Measurements from ENCODE around the gene OMP. TPM values are rescaled to one million over a fixed set of nuclear protein-coding genes. Genes with fewer than 3 reads are reported as not detected.

The OMP gene
- total RNA-seq, 1 donor from 2014 or later = not detected

DNA sequence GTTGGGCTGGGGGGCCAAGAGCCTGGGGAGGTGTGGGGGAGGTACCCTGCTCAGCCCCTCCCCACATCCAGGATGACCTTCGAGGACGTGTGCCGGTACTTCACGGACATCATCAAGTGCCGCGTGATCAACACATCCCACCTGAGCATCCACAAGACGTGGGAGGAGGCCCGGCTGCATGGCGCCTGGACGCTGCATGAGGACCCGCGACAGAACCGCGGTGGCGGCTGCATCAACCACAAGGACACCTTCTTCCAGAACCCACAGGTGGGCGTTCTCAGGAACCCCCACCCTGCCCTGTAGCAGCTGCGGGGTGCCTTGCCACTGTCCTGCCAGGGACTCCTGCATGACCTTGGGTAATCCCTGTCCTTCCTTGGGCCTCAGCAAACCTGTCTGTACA, 15.4 kb downstream of the OMP start:
- H3K9me3 Mint-ChIP-seq (ENCODE audit: unreplicated experiment) = no peaks in the 10 kb centered on the region
- no peak overlapping the region for H3K27ac Mint-ChIP-seq (ENCODE audit: unreplicated experiment)
- H3K4me3 Mint-ChIP-seq (ENCODE audit: unreplicated experiment) = no peak overlapping the region
- peaks cover 6% of the 10 kb centered on the region for H3K4me1 Mint-ChIP-seq (ENCODE audit: unreplicated experiment)
- TF ChIP-seq, protein P1, sequence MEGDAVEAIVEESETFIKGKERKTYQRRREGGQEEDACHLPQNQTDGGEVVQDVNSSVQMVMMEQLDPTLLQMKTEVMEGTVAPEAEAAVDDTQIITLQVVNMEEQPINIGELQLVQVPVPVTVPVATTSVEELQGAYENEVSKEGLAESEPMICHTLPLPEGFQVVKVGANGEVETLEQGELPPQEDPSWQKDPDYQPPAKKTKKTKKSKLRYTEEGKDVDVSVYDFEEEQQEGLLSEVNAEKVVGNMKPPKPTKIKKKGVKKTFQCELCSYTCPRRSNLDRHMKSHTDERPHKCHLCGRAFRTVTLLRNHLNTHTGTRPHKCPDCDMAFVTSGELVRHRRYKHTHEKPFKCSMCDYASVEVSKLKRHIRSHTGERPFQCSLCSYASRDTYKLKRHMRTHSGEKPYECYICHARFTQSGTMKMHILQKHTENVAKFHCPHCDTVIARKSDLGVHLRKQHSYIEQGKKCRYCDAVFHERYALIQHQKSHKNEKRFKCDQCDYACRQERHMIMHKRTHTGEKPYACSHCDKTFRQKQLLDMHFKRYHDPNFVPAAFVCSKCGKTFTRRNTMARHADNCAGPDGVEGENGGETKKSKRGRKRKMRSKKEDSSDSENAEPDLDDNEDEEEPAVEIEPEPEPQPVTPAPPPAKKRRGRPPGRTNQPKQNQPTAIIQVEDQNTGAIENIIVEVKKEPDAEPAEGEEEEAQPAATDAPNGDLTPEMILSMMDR (IDR thresholded peaks at IDR 0.05) = no peak
- H3K36me3 Mint-ChIP-seq (ENCODE audit: unreplicated experiment) = peaks cover 9% of the 10 kb centered on the region
- no peak for DNase-seq (ENCODE audit: extremely low spot score, unreplicated experiment)
- no peaks in the 10 kb centered on the region for H3K27me3 Mint-ChIP-seq (ENCODE audit: unreplicated experiment)

DNA sequence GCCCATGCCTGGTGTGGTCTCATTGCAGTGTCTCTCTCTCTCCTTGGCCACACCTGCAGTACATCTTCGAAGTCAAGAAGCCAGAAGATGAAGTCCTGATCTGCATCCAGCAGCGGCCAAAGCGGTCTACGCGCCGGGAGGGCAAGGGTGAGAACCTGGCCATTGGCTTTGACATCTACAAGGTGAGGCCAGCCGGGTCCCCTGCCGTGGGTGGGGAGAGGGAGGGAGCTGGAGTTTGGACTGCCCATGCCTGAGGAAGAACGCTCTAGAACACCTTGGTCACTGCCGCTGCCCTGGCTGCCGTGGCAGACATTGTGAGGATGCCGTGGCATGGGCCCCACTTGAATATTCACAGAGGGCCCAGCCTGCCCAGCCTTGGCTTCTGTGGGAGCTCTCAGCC, 16.3 kb downstream of the OMP start:
- Mint-ChIP-seq H3K27me3 (ENCODE audit: unreplicated experiment) (no peaks in the 10 kb centered on the region), H3K4me3 (ENCODE audit: unreplicated experiment) (no peak overlapping the region), H3K9me3 (ENCODE audit: unreplicated experiment) (no peaks in the 10 kb centered on the region), H3K27ac (ENCODE audit: unreplicated experiment) (no peak overlapping the region), H3K4me1 (ENCODE audit: unreplicated experiment) (peaks cover 1% of the 10 kb centered on the region), H3K36me3 (ENCODE audit: unreplicated experiment) (peaks cover 14% of the 10 kb centered on the region)
- no peak for DNase-seq (ENCODE audit: extremely low spot score, unreplicated experiment)
- TF ChIP-seq, protein P1 (IDR thresholded peaks at IDR 0.05) = no peak

DNA sequence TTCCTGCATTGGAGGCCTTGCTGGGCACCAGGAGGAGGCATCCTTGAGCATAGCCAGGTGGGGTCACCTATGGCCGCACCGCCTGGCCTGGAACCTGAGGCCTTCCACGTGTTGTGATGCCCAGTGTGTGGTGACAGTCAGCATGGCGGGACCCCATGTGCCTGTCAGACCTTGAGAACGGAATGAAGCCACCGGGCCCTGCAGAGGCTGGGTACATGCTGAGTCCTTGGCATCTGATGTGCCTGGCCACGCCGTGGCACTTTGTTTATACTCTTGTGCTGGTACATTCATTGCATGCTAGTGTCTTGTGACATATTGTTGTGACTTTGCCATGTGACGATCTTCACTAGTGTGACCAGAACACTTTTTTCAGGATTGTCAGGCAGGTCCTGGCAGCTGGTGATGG, 16.9 kb downstream of the OMP start:
- Mint-ChIP-seq H3K27ac (ENCODE audit: unreplicated experiment) (no peak overlapping the region), H3K36me3 (ENCODE audit: unreplicated experiment) (peaks cover 16% of the 10 kb centered on the region), H3K9me3 (ENCODE audit: unreplicated experiment) (no peaks in the 10 kb centered on the region), H3K27me3 (ENCODE audit: unreplicated experiment) (no peaks in the 10 kb centered on the region), H3K4me1 (ENCODE audit: unreplicated experiment) (peaks cover 1% of the 10 kb centered on the region), H3K4me3 (ENCODE audit: unreplicated experiment) (no peak overlapping the region)
- TF ChIP-seq, protein P1 (IDR thresholded peaks at IDR 0.05) = no peak
- DNase-seq (ENCODE audit: extremely low spot score, unreplicated experiment) = no peak

DNA sequence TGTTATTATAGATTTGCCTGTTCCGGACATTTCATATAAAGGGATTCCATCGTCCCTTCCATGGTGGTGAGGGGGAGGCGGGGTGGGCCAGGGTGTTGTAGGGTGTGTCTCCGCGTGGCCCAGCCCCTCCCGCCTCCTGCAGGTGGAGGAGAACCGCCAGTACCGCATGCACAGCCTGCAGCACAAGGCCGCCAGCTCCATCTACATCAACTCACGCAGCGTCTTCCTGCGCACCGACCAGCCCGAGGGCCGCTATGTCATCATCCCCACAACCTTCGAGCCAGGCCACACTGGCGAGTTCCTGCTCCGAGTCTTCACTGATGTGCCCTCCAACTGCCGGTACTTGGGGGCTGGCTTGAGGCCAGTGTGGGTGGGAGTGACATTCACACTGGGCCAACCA, 17.9 kb downstream of the OMP start:
- Mint-ChIP-seq H3K4me1 (ENCODE audit: unreplicated experiment) (peaks cover 1% of the 10 kb centered on the region), H3K36me3 (ENCODE audit: unreplicated experiment) (peaks cover 16% of the 10 kb centered on the region), H3K9me3 (ENCODE audit: unreplicated experiment) (no peaks in the 10 kb centered on the region)

DNA sequence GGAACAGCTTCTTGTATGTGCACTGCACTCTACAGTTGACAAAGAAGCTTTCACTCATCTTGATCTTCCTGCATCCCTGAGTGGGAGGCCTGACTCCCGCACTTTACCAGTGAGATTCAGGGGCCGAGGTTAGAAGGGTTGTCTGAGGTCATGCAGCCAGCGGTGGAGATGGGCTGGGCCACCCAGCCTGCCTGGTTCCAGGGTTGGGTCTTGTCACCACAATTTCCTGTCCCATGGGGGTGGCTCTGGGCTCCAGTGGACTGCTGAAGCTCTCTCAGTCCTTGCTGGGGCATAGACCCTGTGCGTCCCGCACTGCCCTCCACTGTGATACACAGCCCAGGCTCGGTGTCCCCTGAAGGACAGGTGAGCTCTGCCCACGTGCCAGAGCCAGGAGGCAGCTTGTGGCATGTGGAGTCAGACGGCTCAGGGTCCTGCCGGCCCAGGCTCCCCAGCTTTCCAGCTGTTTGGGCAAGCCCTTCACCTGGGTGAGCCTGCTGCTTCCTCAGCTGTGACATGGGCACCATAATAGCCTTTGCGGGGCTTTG, 18.5 kb downstream of the OMP start:
- Mint-ChIP-seq H3K9me3 (ENCODE audit: unreplicated experiment) (no peaks in the 10 kb centered on the region), H3K4me3 (ENCODE audit: unreplicated experiment) (no peak overlapping the region), H3K4me1 (ENCODE audit: unreplicated experiment) (peaks cover 1% of the 10 kb centered on the region), H3K27ac (ENCODE audit: unreplicated experiment) (no peak overlapping the region), H3K27me3 (ENCODE audit: unreplicated experiment) (no peaks in the 10 kb centered on the region), H3K36me3 (ENCODE audit: unreplicated experiment) (peaks cover 16% of the 10 kb centered on the region)
- TF ChIP-seq, protein P1 (IDR thresholded peaks at IDR 0.05) = no peak
- DNase-seq (ENCODE audit: extremely low spot score, unreplicated experiment) = no peak

More for the DNA sequence above, 17.9 kb downstream of the OMP start:
- TF ChIP-seq, protein P1 (IDR thresholded peaks at IDR 0.05) = no peak
- Mint-ChIP-seq H3K27me3 (ENCODE audit: unreplicated experiment) (no peaks in the 10 kb centered on the region), H3K4me3 (ENCODE audit: unreplicated experiment) (no peak overlapping the region), H3K27ac (ENCODE audit: unreplicated experiment) (no peak overlapping the region)
- no peak for DNase-seq (ENCODE audit: extremely low spot score, unreplicated experiment)
